BLaER1 treated with 17β-estradiol and CSF1 and Interleukin-3, amounts not matched to agents 10 nM and 100 nM (cell line): ENCODE data around the gene TCF7L2.
A peak's percentile ranks its signal among the peaks of the same experiment; 100 is the strongest.

ENCODE experiments used
- H3K27ac ChIP-seq, 11 experiments: shearing (Covaris generic); formaldehyde crosslinking; 2 replicates each; pipeline ENCODE4 v1.8.1; 2022
- H3K27me3 ChIP-seq, 11 experiments: shearing (Covaris generic); formaldehyde crosslinking; 2 replicates each; pipeline ENCODE4 v1.8.1; 2022
- H3K36me3 ChIP-seq, 11 experiments: shearing (Covaris generic); formaldehyde crosslinking; 2 replicates each; pipeline ENCODE4 v1.8.1; 2022
- H3K4me1 ChIP-seq, 10 experiments: shearing (Covaris generic); formaldehyde crosslinking; 2 replicates each; pipeline ENCODE4 v1.8.1; 2022
- H3K4me2 ChIP-seq, 11 experiments: shearing (Covaris generic); formaldehyde crosslinking; 2 replicates each; pipeline ENCODE4 v1.8.1; 2022
- H3K4me3 ChIP-seq, 10 experiments: shearing (Covaris generic); formaldehyde crosslinking; 2 replicates each; pipeline ENCODE4 v1.8.1; 2022
- H3K9ac ChIP-seq, 11 experiments: shearing (Covaris generic); formaldehyde crosslinking; 2 replicates each; pipeline ENCODE4 v1.8.1; 2022
- H3K9me3 ChIP-seq, 11 experiments: shearing (Covaris generic); formaldehyde crosslinking; replicated peaks in 1 of 11; 2 replicates each; pipeline ENCODE4 v1.8.1; 2022
- H4K20me1 ChIP-seq, 11 experiments: shearing (Covaris generic); formaldehyde crosslinking; 2 replicates each; pipeline ENCODE4 v1.8.1; 2022
- Cebpa-rat ChIP-seq, 11 experiments: shearing (Covaris generic); IDR thresholded peaks; 2 replicates each; pipeline ENCODE4 v1.8.1; 2022

Gene TCF7L2

GRCh38 chr10:112980937-112981336 lies 30.9 kb downstream of the TCF7L2 start:
- Histone ChIP-seq H3K9me3 (no peaks in the 10 kb centered on the region), H3K9ac (peak overlapping the region in 1 of 11 experiments; percentile 5; a peak in 1 of 22 replicates), H3K27me3 (peaks cover 0 to 77% (median 18%) of the 10 kb centered on the region in 11 experiments; a peak in 16 of 22 replicates), H4K20me1 (peaks cover 100% of the 10 kb centered on the region in 11 experiments), H3K4me3 (no peak overlapping the region), H3K36me3 (peaks cover 10 to 46% (median 27%) of the 10 kb centered on the region in 11 experiments; a peak in 20 of 22 replicates), H3K4me2 (peak overlapping the region; percentile 44 to 81 (median 74)), H3K4me1 (peaks cover 36 to 50% (median 44%) of the 10 kb centered on the region in 10 experiments), H3K27ac (0 out of 22 replicates have a peak overlapping the region, but pooled peaks of 1 of the 11 experiments have one; percentile 12)
- TF ChIP-seq Cebpa-rat (IDR thresholded peaks at IDR 0.05): no peak

DNA sequence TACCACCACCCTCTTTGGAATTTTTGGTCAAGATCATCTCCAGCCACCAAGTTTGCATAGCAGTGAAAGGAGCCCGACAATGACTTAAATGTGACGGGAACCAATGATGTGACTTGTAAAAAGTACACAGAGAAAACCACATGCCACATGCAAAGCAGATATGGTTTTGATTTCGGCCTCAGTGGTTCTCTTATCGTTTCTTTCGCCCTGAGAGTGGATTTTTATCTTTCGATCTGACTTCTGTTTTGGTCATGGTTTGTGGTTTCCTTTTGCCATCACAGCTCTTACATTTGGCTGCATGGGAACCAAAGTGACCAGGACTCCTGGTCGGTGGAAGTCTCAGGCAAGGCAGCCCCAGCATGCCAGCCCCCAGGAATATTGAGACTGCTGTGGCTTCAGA lies 31.5 kb downstream of the TCF7L2 start:
- Histone ChIP-seq H3K4me3 (no peak overlapping the region), H3K4me2 (peak overlapping the region; percentile 44 to 81 (median 74))

DNA sequence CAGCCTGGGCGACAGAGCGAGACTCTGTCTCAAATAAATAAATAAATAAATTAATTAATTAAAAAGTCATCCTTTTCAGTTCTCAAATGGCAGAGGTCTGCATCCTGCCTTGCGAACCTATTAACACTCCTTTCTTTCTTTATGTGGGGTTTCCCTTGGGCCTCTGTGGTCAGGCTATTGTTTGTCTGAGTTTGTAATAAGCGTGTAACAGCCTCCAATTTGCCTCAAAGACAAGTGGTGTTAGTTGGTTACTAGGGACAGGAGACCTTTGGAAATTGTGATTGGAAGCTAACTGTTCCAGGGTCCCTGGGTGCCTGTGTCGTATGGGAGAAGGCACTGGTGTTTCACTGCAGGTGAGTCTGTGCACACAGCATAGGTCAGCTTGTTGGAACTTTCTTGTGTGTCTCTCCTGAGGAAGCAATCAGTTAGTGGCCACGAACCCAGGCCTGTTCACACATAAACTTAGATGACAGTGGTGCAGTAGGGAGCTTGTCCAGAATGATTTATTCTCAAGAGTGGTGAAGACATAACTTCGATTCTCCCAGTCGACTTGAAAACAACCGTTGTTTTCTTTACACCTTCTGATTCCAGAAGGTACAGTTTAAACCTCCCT lies 33.5 kb downstream of the TCF7L2 start:
- Histone ChIP-seq H3K4me3 (no peak overlapping the region), H3K4me2 (peak overlapping the region in 2 of 11 experiments; percentile 1 to 28; a peak in 3 of 22 replicates), H3K27me3 (peaks cover 0 to 53% (median 18%) of the 10 kb centered on the region in 11 experiments; a peak in 16 of 22 replicates), H4K20me1 (peaks cover 99 to 100% (median 100%) of the 10 kb centered on the region in 11 experiments), H3K4me1 (peaks cover 56 to 67% (median 61%) of the 10 kb centered on the region in 10 experiments), H3K9ac (no peak overlapping the region), H3K9me3 (no peaks in the 10 kb centered on the region), H3K36me3 (peaks cover 11 to 38% (median 26%) of the 10 kb centered on the region in 11 experiments; a peak in 20 of 22 replicates), H3K27ac (no peak overlapping the region)
- TF ChIP-seq Cebpa-rat (IDR thresholded peaks at IDR 0.05): no peak

More for the DNA sequence above, 31.5 kb downstream of the TCF7L2 start:
- no peak for TF ChIP-seq Cebpa-rat (IDR thresholded peaks at IDR 0.05)
- Histone ChIP-seq H3K9me3 (no peaks in the 10 kb centered on the region), H3K9ac (peak overlapping the region in 1 of 11 experiments; percentile 5; a peak in 1 of 22 replicates), H3K27me3 (peaks cover 0 to 71% (median 18%) of the 10 kb centered on the region in 11 experiments; a peak in 16 of 22 replicates), H3K4me1 (peaks cover 42 to 56% (median 50%) of the 10 kb centered on the region in 10 experiments), H3K27ac (no peak overlapping the region), H3K36me3 (peaks cover 6 to 40% (median 21%) of the 10 kb centered on the region in 11 experiments; a peak in 16 of 22 replicates), H4K20me1 (peaks cover 99 to 100% (median 100%) of the 10 kb centered on the region in 11 experiments)

- no peak overlapping the region for H3K4me3 ChIP-seq
- TF ChIP-seq Cebpa-rat (IDR thresholded peaks at IDR 0.05): no peak
- peaks cover 8 to 39% (median 29%) of the 10 kb centered on the region in 11 experiments; a peak in 20 of 22 replicates for H3K36me3 ChIP-seq
- H3K4me1 ChIP-seq: peaks cover 63 to 74% (median 67%) of the 10 kb centered on the region in 10 experiments
- H3K9ac ChIP-seq: no peak overlapping the region
- H3K27me3 ChIP-seq: peaks cover 0 to 43% (median 8%) of the 10 kb centered on the region in 11 experiments; a peak in 15 of 22 replicates
- no peak overlapping the region for H3K27ac ChIP-seq
- peak overlapping the region in 9 of 11 experiments; percentile 38 to 90 (median 77); a peak in 9 of 22 replicates for H3K4me2 ChIP-seq
- peaks cover 99 to 100% (median 100%) of the 10 kb centered on the region in 11 experiments for H4K20me1 ChIP-seq
- H3K9me3 ChIP-seq: no peaks in the 10 kb centered on the region
Observed at GRCh38 chr10:112984756-112985155, 34.7 kb downstream of the TCF7L2 start.

DNA sequence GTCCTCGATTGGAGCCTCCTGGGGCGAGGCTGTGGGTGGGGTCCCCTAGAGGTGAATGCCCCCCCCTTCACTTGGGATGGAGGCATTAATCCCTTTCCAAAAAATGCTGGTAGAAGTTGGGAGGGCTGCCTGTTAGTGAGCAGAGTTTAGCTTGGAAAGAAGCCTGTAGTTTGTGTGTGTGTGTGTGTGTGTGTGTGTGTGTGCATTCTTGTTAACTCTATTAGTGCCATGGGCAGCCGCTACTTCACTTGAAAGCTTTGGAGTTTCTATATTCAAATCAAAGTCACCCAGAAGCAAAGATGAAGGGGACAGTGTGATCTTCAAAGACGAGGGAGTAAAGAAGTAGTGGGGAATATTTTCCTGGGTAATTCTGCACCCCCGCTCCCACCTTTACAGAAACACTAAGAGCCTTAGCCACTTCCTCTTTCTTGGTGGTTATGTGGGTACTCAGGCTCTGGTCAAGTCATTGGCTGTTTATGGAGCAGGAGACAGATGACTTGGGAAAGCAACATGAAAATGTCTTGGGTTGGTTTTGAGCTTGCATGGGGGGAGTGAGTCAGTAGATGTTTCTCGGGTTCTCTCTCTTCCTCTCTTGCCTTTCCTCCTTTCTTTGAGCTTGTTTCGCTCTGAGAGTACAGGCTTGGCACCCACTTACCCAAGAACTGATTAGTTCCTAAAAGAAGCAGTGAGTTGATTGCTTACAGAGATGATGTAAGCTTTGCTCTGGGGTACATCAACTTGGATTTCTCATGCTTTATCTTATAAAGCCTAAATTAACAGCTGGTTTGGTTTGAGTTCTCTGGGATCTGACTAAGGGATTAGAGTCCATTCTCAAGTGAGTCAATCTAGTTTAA lies 35.9 kb downstream of the TCF7L2 start:
- peaks cover 0 to 34% (median 5%) of the 10 kb centered on the region in 11 experiments; a peak in 8 of 22 replicates for H3K27me3 ChIP-seq
- peak overlapping the region; percentile 38 to 90 (median 70) for H3K4me2 ChIP-seq
- H3K27ac ChIP-seq: peak overlapping the region in 5 of 11 experiments; percentile 6 to 54 (median 33); a peak in 9 of 22 replicates
- H3K9ac ChIP-seq: peak overlapping the region in 3 of 11 experiments; percentile 10 to 30 (median 10); a peak in 4 of 22 replicates
- no peak overlapping the region; a peak in 1 of 20 replicates for H3K4me3 ChIP-seq
- 0 out of 22 replicates have a peak, but pooled peaks of 1 of the 11 experiments have one; percentile 38 for TF ChIP-seq Cebpa-rat (IDR thresholded peaks at IDR 0.05)
- peaks cover 15 to 45% (median 36%) of the 10 kb centered on the region in 11 experiments for H3K36me3 ChIP-seq
- peaks cover 52 to 63% (median 56%) of the 10 kb centered on the region in 10 experiments for H3K4me1 ChIP-seq
- peaks cover 0 to 2% (median 0%) of the 10 kb centered on the region in 11 experiments; a peak in 2 of 22 replicates for H3K9me3 ChIP-seq
- peaks cover 99 to 100% (median 100%) of the 10 kb centered on the region in 11 experiments for H4K20me1 ChIP-seq

DNA sequence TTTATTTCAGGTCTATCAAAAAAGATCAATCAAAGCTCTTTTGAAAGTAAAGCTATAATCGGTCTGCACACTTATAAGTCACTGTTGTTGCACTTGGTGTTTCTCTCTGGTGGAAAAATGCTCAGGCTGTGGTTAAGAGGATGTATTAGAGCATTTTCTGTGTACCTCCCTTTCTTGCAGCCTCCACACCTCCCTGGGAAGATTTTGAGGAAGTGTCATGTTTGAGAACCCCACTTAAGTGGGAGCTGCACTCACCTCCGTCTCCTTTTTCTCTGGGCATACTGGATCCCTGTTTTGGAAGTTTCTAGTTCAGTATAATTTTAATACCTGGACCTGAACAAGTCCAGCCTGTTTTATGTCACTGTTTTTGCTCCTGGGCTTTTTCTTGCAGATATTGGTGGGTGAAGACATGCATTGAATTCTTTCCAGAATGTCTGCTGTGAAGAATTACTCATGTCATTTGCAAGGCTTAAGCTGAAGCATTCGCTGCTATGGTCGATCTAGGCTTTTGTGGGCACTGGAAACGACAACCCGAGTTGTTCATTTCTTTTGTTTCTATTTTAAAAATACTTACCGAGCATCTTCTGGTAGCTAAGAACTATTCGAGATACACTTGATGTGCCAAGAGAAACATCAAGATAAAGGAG lies 36.6 kb downstream of the TCF7L2 start:
- Histone ChIP-seq H4K20me1 (peaks cover 98 to 100% (median 100%) of the 10 kb centered on the region in 11 experiments), H3K27me3 (peaks cover 0 to 34% (median 5%) of the 10 kb centered on the region in 11 experiments; a peak in 8 of 22 replicates), H3K27ac (peak overlapping the region in 5 of 11 experiments; percentile 6 to 54 (median 33); a peak in 9 of 22 replicates), H3K4me2 (peak overlapping the region; percentile 38 to 90 (median 70)), H3K9me3 (peaks cover 0 to 7% (median 0%) of the 10 kb centered on the region in 11 experiments; a peak in 3 of 22 replicates), H3K4me1 (peaks cover 45 to 55% (median 49%) of the 10 kb centered on the region in 10 experiments), H3K36me3 (peaks cover 18 to 53% (median 43%) of the 10 kb centered on the region in 11 experiments), H3K4me3 (no peak overlapping the region), H3K9ac (peak overlapping the region in 3 of 11 experiments; percentile 10 to 30 (median 10); a peak in 3 of 22 replicates)
- TF ChIP-seq Cebpa-rat (IDR thresholded peaks at IDR 0.05): no peak

DNA sequence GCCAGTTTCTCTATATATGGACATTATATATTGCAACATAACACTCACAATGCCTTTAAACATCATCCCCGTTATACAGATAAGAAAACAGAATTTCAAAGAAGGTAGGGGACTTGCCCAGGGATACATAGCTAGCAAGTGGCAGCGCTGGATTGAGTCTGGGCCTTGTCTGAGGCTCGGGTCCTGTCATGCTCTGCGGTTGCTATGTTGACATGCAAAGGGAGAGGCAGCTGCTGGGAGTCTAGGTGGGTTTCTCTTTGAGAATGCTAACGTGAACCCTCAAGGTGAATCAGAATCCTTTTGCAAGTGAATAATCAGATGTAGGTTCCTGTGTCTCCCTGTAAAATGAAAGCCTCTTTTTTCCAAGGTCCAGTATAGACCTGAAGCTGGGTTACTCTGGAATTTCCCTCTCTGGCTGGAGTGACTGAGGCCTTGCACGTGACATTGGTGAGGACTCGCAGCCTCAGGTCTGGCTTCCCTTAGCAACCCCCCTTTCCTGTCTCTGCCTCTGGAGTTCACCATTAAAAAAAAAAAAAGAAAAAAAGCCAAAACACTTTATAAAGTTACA lies 38.9 kb downstream of the TCF7L2 start:
- Histone ChIP-seq H3K4me1 (peaks cover 34 to 45% (median 39%) of the 10 kb centered on the region in 10 experiments), H3K9me3 (peaks cover 0 to 10% (median 0%) of the 10 kb centered on the region in 11 experiments; a peak in 3 of 22 replicates), H3K9ac (no peak overlapping the region), H3K27me3 (peaks cover 0 to 17% (median 0%) of the 10 kb centered on the region in 11 experiments; a peak in 7 of 22 replicates), H4K20me1 (peaks cover 94 to 100% (median 100%) of the 10 kb centered on the region in 11 experiments), H3K36me3 (peaks cover 34 to 70% (median 57%) of the 10 kb centered on the region in 11 experiments), H3K4me2 (peak overlapping the region in 6 of 11 experiments; percentile 8 to 35 (median 14); a peak in 6 of 22 replicates), H3K27ac (no peak overlapping the region), H3K4me3 (no peak overlapping the region)
- TF ChIP-seq Cebpa-rat (IDR thresholded peaks at IDR 0.05): no peak
